Ovary (tissue), 9 donors: ENCODE measurements around the gene MYD88. TPM values are rescaled to one million over a fixed set of nuclear protein-coding genes. Genes with fewer than 3 reads are reported as not detected.

ENCODE experiments used
- DNase-seq, 5 donors: peaks; one replicate each; pipeline ENCODE4 v3.0.0-alpha.2; 2019 to 2020
- H3K27ac ChIP-seq, 2 donors: fragments of 200-600 bp; one replicate each; pipeline versions ENCODE4 v1.5.1 to v1.8.0; 2019 to 2022
- H3K27me3 ChIP-seq: fragments of 200-600 bp; one replicate; pipeline ENCODE4 v1.8.0; 2022
- H3K36me3 ChIP-seq: fragments of 200-600 bp; sonication (generic); one replicate; pipeline ENCODE4 v1.5.1; 2019
- H3K4me1 ChIP-seq: one replicate; pipeline ENCODE4 v1.8.1; 2013; ENCODE audit warnings: mild to moderate bottlenecking, moderate library complexity; ENCODE audit not compliant: insufficient read depth
- H3K4me3 ChIP-seq: fragments of 200-600 bp; sonication (generic); one replicate; pipeline ENCODE4 v1.5.1; 2017
- H3K9me3 ChIP-seq, 2 donors: fragments of 200-600 bp in 1 of 2; sonication (generic) in 1 of 2; one replicate each; pipeline versions ENCODE4 v1.5.1 to v1.8.1; 2013 to 2019; ENCODE audit warnings: mild to moderate bottlenecking in 1 of 2, moderate library complexity in 1 of 2
- CTCF ChIP-seq, 3 donors: fragments of 450-650 bp in 2 of 3; fragments of 200-600 bp in 1 of 3; IDR thresholded peaks; one replicate each; pipeline versions ENCODE4 v1.5.1 to v1.8.0; 2016 to 2022; ENCODE audit warnings: antibody characterized with exemption in 3 of 3, mild to moderate bottlenecking in 1 of 3
- EP300 ChIP-seq: sonication (generic); formaldehyde crosslinking; IDR thresholded peaks from one replicate; pipeline ENCODE4 v1.6.1; 2017; ENCODE audit warnings: antibody characterized with exemption
- POLR2A ChIP-seq: fragments of 450-650 bp; IDR thresholded peaks from one replicate; pipeline ENCODE4 v1.6.1; 2017; ENCODE audit warnings: antibody characterized with exemption, mild to moderate bottlenecking, moderate library complexity
- WGBS, 3 donors: extraction: QIAGEN DNeasy Blood & Tissue Kit in 1 of 3; methylation state at CpG; one replicate each; pipeline versions ENCODE4 v1.1.5 to v1.1.7; 2013 to 2017; 5-methylcytosine and 5-hydroxymethylcytosine counted together
- intact Hi-C, 4 donors: fragments of 100-400 bp; cut with DNase I; formaldehyde crosslinking; loops; one replicate each; pipeline versions ENCODE4 v1.11.0 to v1.15.1; 2022 to 2023
- polyA plus RNA-seq, 2 donors: library from polyadenylated mRNA; stranded (reverse); fragments of 200-250 nt in 1 of 2; fragments of 350-450 nt in 1 of 2; fragmentation: Illumina TruSeq in 1 of 2; extraction: RNeasy Lipid Tissue Mini Kit (QIAGEN cat#74804) in 1 of 2; gene quantifications; one replicate each; pipeline ENCODE4 v1.2.3, GENCODE V29; 2013 to 2014
- total RNA-seq, 7 donors: library from RNA; depleted of rRNA in 2 of 7; stranded (reverse); fragments of >200 nt in 2 of 7; fragmentation: NEBNext Ultra II Directional in 3 of 7; extraction: Animal tissue kit (Norgen Biotek cat#: 25700) in 3 of 7; gene quantifications; one replicate each; pipeline versions ENCODE4 v1.1.0 to v1.2.4, GENCODE V29; 2016 to 2023
- donor health status: DM: no; HTN: no; CAD: no; lungs with moderate emphysema.
- donor health status: DM: no; HTN: no; CAD: no.
- donor health status: Bipolar disorder and iron deficiency.
- donor health status: DM: yes; HTN: yes; CAD: no.
- donor health status: DM: no; HTN: no; CAD: no.
- donor health status: DM: yes; HTN: yes; CAD: no.

MYD88 gene
- total and polyA plus RNA-seq, 9 donors = 12.8 to 58.9 (median 24.0) TPM

- no peak overlapping the region for H3K27ac ChIP-seq
- intact Hi-C loops = no loop called here
- no peaks in the 10 kb centered on the region for H3K27me3 ChIP-seq
- 85 to 92% (median 92%) methylated on average over 2 of the region's 2 CpGs for WGBS, 3 donors
- no peaks in the 10 kb centered on the region for H3K36me3 ChIP-seq
- no peak for DNase-seq
- TF ChIP-seq CTCF (IDR thresholded peaks at IDR 0.05) (no peak), POLR2A (no peak), EP300 (no peak)
- no peaks in the 10 kb centered on the region for H3K4me1 ChIP-seq
- no peaks in the 10 kb centered on the region for H3K9me3 ChIP-seq
- H3K4me3 ChIP-seq = no peak overlapping the region
Observed at GRCh38 chr3:38152609-38153008, 14.1 kb downstream of the MYD88 start.

- Histone ChIP-seq H3K4me3 (no peak overlapping the region), H3K4me1 (no peaks in the 10 kb centered on the region), H3K9me3 (no peaks in the 10 kb centered on the region), H3K27me3 (no peaks in the 10 kb centered on the region), H3K36me3 (no peaks in the 10 kb centered on the region), H3K27ac (no peak overlapping the region)
- no peak for DNase-seq
- TF ChIP-seq CTCF (IDR thresholded peaks at IDR 0.05) (no peak), POLR2A (no peak), EP300 (no peak)
- 89 to 93% (median 90%) methylated on average over 2 of the region's 2 CpGs for WGBS, 3 donors
- intact Hi-C loops = no loop called here
Observed at GRCh38 chr3:38153221-38153620, 14.8 kb downstream of the MYD88 start.

- Histone ChIP-seq H3K27ac (no peak overlapping the region), H3K4me1 (no peaks in the 10 kb centered on the region), H3K36me3 (no peaks in the 10 kb centered on the region), H3K9me3 (no peaks in the 10 kb centered on the region), H3K4me3 (no peak overlapping the region), H3K27me3 (no peaks in the 10 kb centered on the region)
- WGBS, 3 donors = 64 to 81% (median 65%) methylated on average over 2 of the region's 2 CpGs
- DNase-seq = no peak
- intact Hi-C loops = no loop called here
- TF ChIP-seq POLR2A = no peak
- no peak for TF ChIP-seq CTCF (IDR thresholded peaks at IDR 0.05)
- TF ChIP-seq EP300 = no peak
Observed at GRCh38 chr3:38154033-38154494, 15.6 kb downstream of the MYD88 start.

GRCh38 chr3:38154625-38155255 is 16.3 kb downstream of the MYD88 start:
- no peaks in the 10 kb centered on the region for H3K9me3 ChIP-seq
- WGBS, 3 donors = 57 to 69% (median 67%) methylated on average over 2 of the region's 2 CpGs
- no peaks in the 10 kb centered on the region for H3K4me1 ChIP-seq
- no peak overlapping the region for H3K4me3 ChIP-seq
- no peaks in the 10 kb centered on the region for H3K36me3 ChIP-seq
- intact Hi-C loops = no loop called here
- H3K27me3 ChIP-seq = no peaks in the 10 kb centered on the region
- DNase-seq = no peak
- H3K27ac ChIP-seq = no peak overlapping the region
- no peak for TF ChIP-seq EP300
- no peak for TF ChIP-seq POLR2A
- no peak for TF ChIP-seq CTCF (IDR thresholded peaks at IDR 0.05)
